ENCODE measurements around the gene OBP2A. TPM values are rescaled to one million over a fixed set of nuclear protein-coding genes. Genes with fewer than 3 reads are reported as not detected.

Gene OBP2A
- total RNA-seq, 1 experiment from 2014 or later = not detected

DNA sequence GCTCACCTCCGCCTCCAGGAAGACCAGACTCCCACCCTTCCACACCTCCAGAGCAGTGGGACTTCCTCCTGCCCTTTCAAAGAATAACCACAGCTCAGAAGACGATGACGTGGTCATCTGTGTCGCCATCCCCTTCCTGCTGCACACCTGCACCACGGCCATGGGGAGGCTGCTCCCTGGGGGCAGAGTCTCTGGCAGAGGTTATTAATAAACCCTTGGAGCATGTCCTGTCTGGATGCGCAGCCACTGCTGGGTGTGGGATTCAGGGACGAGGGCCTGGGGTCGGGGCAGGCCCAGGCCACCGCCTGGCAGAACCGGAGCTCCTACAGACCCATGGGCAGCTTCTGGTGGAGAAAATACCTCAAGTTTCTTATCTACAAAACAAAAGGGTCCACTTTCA is 20.6 kb downstream of the OBP2A start:
- H3K4me3 Mint-ChIP-seq = no peak overlapping the region
- CTCF ChIA-PET = interaction anchor here (0.9 to 1.2 kb wide), 2 partner anchors 10 kb away, joined by 3 read pairs; no protein-coding TSS in a partner anchor
- H3K4me1 Mint-ChIP-seq = peaks cover 9% of the 10 kb centered on the region
- no peak overlapping the region for H3K27ac Mint-ChIP-seq
- DNase-seq (ENCODE audit: low spot score) = no peak
- peaks cover 15% of the 10 kb centered on the region for H3K9me3 Mint-ChIP-seq
- ATAC-seq = no peak
- POLR2A ChIA-PET = no interaction called here
- peaks cover 12% of the 10 kb centered on the region for H3K36me3 Mint-ChIP-seq
- TF ChIP-seq ZNF532 (CRISPR knock-in tag; IDR thresholded peaks at IDR 0.05; ENCODE audit: borderline replicate concordance) (no peak), GTF2I (CRISPR knock-in tag; conservative IDR thresholded peaks at IDR 0.05) (no peak), NR2C2 (CRISPR knock-in tag; IDR thresholded peaks at IDR 0.05) (no peak), ZNF263 (CRISPR knock-in tag; IDR thresholded peaks at IDR 0.05; ENCODE audit: low read depth) (no peak), ETV6 (CRISPR knock-in tag; IDR thresholded peaks at IDR 0.05) (no peak), ZNF219 (CRISPR knock-in tag; IDR thresholded peaks at IDR 0.05; ENCODE audit: borderline replicate concordance) (no peak)
- TF ChIP-seq, protein P1, sequence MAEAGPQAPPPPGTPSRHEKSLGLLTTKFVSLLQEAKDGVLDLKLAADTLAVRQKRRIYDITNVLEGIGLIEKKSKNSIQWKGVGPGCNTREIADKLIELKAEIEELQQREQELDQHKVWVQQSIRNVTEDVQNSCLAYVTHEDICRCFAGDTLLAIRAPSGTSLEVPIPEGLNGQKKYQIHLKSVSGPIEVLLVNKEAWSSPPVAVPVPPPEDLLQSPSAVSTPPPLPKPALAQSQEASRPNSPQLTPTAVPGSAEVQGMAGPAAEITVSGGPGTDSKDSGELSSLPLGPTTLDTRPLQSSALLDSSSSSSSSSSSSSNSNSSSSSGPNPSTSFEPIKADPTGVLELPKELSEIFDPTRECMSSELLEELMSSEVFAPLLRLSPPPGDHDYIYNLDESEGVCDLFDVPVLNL (CRISPR knock-in tag; IDR thresholded peaks at IDR 0.05; ENCODE audit: borderline replicate concordance, low read depth) = no peak
- TF ChIP-seq, protein P2, sequence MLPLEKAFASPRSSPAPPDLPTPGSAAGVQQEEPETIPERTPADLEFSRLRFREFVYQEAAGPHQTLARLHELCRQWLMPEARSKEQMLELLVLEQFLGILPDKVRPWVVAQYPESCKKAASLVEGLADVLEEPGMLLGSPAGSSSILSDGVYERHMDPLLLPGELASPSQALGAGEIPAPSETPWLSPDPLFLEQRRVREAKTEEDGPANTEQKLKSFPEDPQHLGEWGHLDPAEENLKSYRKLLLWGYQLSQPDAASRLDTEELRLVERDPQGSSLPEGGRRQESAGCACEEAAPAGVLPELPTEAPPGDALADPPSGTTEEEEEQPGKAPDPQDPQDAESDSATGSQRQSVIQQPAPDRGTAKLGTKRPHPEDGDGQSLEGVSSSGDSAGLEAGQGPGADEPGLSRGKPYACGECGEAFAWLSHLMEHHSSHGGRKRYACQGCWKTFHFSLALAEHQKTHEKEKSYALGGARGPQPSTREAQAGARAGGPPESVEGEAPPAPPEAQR (CRISPR knock-in tag; IDR thresholded peaks at IDR 0.05) = no peak
- TF ChIP-seq, protein P3, sequence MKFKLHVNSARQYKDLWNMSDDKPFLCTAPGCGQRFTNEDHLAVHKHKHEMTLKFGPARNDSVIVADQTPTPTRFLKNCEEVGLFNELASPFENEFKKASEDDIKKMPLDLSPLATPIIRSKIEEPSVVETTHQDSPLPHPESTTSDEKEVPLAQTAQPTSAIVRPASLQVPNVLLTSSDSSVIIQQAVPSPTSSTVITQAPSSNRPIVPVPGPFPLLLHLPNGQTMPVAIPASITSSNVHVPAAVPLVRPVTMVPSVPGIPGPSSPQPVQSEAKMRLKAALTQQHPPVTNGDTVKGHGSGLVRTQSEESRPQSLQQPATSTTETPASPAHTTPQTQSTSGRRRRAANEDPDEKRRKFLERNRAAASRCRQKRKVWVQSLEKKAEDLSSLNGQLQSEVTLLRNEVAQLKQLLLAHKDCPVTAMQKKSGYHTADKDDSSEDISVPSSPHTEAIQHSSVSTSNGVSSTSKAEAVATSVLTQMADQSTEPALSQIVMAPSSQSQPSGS (CRISPR knock-in tag; IDR thresholded peaks at IDR 0.05; ENCODE audit: borderline replicate concordance, low read depth) = no peak
- TF ChIP-seq, protein P4, sequence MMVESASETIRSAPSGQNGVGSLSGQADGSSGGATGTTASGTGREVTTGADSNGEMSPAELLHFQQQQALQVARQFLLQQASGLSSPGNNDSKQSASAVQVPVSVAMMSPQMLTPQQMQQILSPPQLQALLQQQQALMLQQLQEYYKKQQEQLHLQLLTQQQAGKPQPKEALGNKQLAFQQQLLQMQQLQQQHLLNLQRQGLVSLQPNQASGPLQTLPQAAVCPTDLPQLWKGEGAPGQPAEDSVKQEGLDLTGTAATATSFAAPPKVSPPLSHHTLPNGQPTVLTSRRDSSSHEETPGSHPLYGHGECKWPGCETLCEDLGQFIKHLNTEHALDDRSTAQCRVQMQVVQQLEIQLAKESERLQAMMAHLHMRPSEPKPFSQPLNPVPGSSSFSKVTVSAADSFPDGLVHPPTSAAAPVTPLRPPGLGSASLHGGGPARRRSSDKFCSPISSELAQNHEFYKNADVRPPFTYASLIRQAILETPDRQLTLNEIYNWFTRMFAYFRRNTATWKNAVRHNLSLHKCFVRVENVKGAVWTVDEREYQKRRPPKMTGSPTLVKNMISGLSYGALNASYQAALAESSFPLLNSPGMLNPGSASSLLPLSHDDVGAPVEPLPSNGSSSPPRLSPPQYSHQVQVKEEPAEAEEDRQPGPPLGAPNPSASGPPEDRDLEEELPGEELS (CRISPR knock-in tag; IDR thresholded peaks at IDR 0.05) = no peak
- no peaks in the 10 kb centered on the region for H3K27me3 Mint-ChIP-seq (ENCODE audit: low read depth)

DNA sequence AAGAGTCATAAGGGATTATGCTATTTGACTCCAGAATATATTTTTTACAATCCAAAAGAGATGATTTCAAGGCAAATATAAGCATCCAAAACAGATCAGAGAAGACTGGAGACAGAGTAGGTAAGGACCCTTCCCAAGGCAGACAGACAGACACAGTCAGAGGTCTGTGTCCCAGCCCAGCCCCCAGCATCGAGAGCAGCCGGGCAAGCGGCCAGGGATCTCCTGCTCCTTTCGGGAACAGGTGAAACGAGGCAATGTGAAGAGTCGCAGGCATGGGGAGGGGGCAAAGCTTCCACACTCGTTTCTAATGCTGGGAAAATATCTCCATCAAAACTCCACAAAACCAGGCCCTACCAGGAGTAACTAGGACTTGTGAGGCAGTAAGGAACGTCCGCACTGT is 21.4 kb downstream of the OBP2A start:
- Mint-ChIP-seq H3K4me3 (no peak overlapping the region), H3K9me3 (peaks cover 15% of the 10 kb centered on the region), H3K27me3 (ENCODE audit: low read depth) (no peaks in the 10 kb centered on the region), H3K4me1 (peaks cover 9% of the 10 kb centered on the region), H3K36me3 (peaks cover 12% of the 10 kb centered on the region), H3K27ac (no peak overlapping the region)
- POLR2A ChIA-PET = no interaction called here
- CTCF ChIA-PET = no interaction called here
- DNase-seq (ENCODE audit: low spot score) (peak; percentile 6), ATAC-seq (no peak)
- TF ChIP-seq PREB (CRISPR knock-in tag; IDR thresholded peaks at IDR 0.05; ENCODE audit: borderline replicate concordance) (no peak), OVOL2 (CRISPR knock-in tag; IDR thresholded peaks at IDR 0.05; ENCODE audit: borderline replicate concordance) (no peak), CDX4 (CRISPR knock-in tag; IDR thresholded peaks at IDR 0.05; ENCODE audit: borderline replicate concordance) (no peak), NR2C2 (CRISPR knock-in tag; IDR thresholded peaks at IDR 0.05) (no peak), SP1 (CRISPR knock-in tag; conservative IDR thresholded peaks at IDR 0.05) (no peak), E2F1 (CRISPR knock-in tag; IDR thresholded peaks at IDR 0.05) (no peak)

Data from WTC11 (cell line).